CD1c-positive myeloid dendritic cell (primary cell): Measurements from ENCODE around the gene DPF3.
"Not testable (repeated sequence)": the region's sequence is repeated elsewhere in the genome, so short reads cannot be mapped to it uniquely, and the experiment has no call there.

Experiments used
- DNase-seq: peaks from one replicate; pipeline ENCODE4 v3.0.0-alpha.2; 2016; ENCODE audit errors: extremely low spot score

DPF3 gene

DNA sequence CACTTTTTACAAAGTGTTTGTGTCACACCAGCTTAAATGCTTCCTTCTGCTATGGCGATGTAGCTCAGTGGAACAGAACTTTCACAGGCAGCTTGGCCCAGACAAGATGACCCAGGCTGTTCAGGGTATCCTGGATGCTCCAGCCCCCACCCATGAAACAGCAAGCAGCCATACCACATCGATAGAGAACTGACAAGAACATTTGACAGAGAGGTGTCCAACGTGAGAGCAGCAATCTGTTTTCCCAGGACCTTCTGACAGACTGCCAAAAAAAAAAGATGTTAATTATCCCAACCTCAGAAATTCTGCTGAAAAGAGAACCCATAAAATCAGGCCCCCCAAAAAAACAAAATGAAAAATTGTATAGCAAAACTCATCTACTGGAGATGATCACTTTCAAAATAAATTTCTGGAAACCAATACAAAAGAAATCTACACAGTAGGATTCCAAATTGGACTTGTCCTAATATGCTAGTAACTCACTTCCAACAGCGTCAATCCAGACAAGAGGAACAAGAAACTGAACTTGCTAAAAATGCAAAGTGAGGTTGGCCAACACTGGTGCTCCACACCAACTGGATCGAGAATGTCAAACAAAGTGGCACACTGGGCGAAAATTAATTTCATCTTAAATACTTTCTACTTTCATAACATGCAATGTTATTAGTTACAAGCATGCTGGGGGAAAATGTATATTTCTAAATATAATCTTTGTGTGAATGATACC lies 118.8 kb downstream of the DPF3 start:
- no peak for DNase-seq

DNA sequence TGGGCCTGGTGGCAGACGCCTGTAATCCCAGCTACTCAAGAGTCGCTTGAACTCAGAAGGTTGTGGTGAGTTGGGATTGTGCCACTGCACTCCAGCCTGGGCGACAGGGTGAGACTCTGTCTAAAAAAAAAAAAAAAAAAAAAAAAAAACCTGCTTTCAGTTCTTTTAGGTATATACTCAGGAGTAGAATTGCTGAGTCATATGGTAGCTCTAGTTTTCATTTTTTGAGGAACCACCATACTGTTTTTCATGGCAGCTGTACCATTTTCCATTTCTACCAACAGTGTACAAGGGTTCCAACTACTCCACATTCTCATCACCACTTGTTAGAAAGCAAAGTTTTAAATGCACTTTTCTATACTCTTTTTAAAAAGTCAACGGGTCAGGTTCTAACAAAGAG lies 119.8 kb downstream of the DPF3 start:
- DNase-seq = no peak

DNA sequence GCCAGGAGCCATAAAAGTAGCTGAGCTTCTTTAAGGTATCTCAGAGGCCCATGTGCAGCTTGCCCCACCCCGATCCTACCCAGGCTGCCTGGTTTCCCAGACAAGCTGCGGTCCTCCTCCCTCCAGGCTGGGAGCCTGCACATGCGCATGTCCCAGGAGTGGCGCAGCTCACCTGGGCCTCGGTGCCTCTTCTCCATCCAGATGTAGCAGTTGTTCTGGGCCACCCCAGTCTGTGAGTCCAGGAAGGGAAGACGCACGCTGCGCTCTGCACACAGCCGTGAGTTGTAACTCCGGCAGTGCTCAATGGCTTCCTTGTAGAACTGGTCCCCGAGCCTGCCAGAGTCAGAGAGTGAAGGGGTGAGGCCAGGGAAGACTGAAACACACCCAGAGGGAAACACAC lies 122.3 kb downstream of the DPF3 start:
- no peak for DNase-seq

DNA sequence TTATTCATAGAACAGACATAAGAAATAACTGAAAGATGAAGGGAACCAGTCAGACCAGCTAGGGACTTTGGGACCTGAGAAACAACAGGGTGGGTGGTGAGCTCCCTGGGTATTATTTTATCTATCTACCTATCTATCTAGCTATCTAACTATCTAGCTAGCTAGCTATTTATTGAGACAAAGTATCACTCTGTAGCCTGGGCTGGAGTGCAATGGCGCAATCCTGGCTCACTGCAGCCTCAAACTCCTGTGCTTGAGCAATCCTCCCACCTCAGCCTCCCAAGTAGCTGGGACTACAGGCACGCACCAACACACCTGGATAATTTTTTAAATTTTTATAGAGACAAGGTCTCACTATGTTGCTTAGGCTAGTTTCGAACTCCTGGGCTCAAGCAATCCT lies 127.6 kb downstream of the DPF3 start:
- DNase-seq = no peak

DNA sequence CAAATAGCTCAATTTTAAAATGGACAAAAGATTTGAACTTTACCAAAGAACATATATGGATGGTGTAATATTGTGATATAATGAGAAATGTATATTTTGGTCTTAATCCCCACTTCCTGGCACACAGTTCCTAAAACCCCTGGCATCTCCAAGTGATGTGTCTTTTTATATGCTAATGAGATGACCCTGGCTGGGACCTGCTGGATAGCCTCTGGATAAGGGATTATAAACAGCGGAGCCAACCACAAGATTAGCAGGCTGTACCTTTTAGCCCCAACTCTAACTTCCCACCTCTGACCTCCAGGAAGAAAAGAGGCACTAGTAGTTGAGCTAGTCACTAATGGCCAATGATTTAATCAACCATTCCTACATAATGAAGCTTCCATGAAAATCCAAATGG lies 130.0 kb downstream of the DPF3 start:
- no peak for DNase-seq

DNA sequence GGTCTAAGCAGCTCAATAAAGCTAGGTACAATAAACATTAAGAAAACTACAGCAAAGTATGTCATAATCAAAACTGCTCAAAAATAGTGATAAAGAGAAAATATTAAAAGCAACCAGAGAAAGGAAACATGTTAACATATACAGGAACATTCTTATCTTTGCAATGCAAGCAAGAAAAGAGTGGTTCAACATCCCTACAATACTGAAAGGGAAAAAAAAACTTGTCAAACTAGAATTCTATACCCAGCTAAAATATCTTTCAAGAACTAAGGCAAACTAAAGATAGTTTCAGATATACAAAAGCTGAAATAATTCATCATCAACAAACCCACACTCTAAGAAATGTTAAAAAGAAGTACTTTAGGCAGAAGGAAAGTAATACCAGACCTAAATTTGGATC lies 134.2 kb downstream of the DPF3 start:
- DNase-seq = no peak

DNA sequence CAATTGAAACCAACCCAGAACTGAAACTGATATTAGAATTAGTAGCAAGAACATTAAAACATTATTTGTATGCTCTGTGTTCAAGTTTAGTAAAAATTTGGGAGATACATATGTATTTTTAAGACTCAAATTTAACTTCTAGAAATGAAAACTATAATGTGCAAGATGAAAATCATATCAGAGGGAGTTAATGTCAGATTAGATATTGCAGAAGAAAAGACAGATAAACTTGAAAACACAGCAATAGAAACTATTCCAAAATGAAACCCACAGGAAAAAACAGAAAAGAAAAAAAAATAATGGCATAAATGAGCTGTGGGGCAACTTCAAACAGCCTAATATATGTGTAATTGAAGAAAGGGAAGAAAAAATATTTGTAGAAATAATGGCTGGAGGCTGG lies 134.9 kb downstream of the DPF3 start:
- DNase-seq = no peak

DNA sequence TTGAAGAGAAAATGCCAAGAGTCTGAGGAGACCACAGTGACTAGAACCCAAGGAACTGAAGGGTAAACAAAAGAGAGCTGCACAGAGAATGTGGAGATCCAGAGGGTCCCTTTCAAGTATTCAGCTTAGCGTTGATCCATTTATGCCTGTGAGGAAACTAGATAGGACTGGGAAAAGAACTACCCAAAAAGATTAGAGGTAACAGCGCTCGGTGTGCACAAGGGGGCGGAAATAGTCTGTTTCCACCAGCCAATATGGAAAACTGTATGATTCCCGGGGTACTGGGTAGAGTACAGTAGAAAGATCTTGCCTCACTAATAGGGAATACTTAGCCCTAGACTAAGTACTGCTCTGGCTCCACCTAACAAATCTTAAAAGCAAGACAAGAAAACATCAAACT lies 135.5 kb downstream of the DPF3 start:
- no peak for DNase-seq

DNA sequence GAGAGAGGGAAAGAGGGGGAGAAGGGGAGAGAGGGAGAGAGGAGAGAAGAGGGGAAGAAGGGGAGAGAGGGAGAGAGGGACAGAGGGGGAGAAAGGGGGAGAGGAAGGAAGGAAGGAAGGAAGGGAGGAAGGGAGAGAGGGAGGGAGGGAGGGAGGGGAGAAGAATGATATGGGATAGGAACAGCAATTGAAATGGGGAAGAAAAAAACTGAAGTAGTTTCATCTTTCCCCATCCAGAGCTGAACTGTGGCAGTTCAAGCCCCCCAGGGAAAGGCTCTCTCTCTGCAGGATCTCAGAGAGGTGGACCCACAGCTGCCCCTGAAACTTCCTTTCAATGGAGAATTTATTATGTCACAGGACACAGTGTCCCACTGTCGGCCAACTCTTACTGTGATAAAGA lies 136.9 kb downstream of the DPF3 start:
- no peak for DNase-seq

DNA sequence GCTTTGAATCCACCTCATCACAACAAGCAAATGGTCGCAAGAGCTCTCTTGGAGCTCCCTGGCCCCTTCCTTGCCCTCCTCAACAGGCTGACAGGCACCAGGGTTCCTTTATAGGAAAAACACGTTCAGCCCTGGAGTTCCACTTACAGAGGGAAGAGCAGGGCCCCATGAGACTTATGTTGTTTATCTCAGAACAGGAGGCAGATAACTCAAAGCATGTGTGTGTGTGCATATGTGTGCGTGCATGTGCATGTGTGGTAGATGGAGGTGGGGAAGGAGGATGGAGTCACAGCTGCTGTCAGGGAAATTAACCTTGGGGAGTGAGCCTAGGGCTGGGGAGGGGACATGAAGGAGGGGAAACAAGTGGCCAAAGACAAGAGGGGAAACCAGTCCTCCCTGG lies 138.1 kb downstream of the DPF3 start:
- DNase-seq = no peak

DNA sequence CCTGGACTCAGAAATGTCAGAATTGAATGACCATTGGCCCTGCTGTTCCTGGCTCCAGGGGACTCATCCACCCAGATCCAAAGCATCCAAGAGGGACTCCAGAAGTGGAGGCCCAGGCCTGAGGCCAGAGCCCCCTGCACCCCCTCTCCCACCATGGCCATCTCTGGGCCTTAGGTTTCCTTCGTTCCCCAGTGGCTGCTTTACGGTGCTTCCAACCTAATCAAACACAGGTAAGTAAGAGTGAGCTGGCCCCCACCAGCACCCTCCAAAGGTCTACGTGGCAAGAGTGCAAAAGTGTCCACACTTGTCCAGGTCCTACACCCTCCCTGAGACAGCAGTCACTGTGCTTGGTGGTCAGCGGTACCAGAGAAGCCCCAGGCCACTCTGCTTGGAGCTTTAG lies 139.0 kb downstream of the DPF3 start:
- no peak for DNase-seq

DNA sequence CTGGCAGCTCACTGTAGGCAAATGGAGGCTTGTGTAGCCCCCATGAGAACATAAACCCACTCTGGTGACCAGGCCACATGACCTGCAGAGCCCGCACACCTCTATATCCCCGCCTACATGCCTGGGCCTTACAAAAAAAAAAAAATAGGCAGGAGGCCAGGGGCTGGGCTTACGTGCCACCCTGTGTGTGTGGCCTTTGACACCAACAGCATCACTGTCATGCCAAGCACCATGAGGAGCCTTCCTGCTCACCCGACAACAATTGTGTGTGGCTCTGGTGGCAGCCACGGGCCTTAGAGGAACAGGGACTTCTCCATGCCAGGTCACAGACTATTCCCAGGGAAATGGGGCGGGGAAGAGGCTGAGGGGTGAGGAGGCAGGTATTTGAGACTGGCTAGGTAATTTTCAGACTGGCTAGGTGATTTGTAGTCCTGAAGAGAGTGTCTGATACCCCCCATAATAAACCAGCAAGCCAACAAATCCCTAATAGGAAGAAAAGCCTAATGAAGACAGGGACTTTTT lies 140.0 kb downstream of the DPF3 start:
- DNase-seq = no peak

DNA sequence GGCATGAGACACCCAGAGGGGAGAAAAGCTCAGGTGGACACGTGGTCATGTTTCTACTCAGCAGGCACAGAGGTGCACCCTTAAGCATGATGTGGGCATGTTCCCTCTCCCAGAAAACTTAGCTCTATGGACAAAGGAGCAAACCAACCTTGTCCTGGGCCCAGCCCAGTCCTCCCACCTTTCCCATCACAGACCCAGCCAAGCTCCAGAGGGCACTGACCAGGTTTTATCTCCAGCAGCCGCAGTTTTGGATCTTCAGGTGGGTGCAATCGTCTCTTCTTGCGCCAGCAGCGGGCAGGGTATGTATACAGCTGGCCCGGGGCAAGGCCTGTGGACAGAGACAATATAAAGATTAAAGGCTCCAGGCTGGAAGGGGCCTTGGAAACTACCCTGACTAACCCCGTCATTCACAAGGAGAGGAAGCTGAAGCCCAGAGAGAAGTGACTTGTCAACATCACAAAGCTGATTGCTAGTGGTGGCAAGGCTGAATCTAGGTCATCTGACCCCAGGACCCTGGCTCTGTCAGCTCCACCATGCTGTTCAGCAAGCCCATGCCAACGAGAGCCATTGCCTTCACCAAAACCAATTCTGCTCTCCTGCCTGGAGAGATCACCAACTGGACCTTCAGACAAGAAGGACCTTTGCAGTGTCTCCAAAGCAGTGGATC lies 140.7 kb downstream of the DPF3 start:
- DNase-seq = no peak

DNA sequence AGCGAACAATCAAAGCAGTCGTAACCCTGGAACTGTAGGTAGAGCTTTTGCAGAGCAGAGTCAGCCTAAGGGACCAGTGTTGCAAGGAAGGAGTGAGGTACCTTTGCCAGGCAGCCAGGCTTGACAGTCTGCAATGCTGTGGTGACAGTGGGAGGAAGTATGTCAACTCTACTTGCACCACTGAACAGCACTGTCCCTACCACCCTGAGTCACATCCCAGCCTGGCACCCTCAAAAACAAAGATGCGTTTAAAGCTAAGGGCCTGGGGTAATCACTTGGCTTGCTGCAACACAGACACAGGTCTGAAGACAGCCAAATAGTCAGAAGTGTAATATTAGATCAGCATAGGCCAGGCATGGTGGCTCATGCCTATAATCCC lies 141.9 kb downstream of the DPF3 start:
- DNase-seq = no peak

DNA sequence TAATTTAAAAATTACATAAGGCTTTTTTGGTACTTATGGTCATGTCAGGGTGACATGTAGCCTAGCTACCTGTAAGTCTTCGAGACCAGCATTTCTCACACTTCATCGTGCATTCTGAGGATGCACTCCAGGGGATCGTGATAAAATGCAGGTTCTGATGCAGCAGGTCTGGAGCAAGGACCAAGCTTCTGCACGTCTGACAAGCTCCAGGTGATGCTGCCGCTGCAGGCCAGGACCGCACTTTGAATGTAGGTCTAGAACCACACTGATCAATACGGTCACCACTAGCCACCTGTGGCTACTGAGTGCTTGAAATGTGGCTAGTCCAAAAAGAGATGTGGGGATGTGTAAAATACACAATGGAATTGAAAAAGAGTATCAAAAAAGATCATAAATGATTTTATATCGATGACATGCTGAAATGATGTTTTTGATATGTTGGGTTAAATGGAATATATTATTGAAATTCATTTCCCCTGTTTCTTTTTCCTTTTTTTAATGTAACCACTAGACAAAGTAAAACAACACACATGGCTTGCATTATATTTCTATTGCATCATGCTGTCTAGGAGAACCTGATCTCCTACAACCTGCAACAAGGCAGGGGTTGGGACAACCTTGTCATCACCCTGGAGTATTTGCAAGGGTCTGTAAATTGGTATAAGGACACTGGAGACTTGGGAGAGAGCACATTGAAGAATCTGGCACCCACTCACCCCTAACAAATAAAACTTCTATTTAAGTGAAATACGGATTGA lies 142.4 kb downstream of the DPF3 start:
- no peak for DNase-seq

DNA sequence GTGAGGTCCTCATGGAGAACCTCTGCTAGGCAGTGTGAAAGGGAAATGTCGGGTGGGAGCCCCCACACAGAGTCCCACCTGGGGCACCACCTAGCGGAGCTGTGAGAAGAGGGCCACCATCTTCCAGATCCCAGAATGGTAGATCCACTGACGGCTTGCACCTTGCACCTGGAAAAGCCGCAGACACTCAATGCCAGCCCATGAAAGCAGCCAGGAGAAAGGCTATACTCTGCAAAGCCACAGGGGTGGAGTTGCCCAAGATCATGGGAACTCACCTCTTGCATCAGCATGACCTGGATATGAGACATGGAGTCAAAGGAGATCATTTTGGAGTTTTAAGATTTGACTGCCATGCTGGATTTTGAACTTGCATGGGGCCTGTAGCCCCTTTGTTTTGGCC lies 145.0 kb downstream of the DPF3 start:
- not testable (repeated sequence) for DNase-seq

DNA sequence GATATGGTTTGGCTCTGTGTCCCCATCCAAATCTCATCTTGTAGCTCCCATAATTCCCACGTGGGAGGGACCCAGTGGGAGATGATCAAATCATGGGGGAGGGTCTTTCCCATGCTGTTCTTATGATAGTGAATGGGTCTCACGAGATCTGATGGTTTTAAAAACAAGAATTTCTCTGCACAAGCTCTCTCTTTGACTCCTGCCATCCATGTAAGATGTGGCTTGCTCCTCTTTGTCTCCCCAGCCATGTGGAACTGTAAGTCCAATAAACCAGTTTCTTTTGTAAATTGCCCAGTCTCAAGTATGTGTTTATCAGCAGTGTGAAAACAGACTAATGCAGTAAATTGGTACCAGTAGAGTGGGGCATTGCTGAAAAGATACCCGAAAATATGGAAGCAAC lies 146.2 kb downstream of the DPF3 start:
- DNase-seq = no peak

DNA sequence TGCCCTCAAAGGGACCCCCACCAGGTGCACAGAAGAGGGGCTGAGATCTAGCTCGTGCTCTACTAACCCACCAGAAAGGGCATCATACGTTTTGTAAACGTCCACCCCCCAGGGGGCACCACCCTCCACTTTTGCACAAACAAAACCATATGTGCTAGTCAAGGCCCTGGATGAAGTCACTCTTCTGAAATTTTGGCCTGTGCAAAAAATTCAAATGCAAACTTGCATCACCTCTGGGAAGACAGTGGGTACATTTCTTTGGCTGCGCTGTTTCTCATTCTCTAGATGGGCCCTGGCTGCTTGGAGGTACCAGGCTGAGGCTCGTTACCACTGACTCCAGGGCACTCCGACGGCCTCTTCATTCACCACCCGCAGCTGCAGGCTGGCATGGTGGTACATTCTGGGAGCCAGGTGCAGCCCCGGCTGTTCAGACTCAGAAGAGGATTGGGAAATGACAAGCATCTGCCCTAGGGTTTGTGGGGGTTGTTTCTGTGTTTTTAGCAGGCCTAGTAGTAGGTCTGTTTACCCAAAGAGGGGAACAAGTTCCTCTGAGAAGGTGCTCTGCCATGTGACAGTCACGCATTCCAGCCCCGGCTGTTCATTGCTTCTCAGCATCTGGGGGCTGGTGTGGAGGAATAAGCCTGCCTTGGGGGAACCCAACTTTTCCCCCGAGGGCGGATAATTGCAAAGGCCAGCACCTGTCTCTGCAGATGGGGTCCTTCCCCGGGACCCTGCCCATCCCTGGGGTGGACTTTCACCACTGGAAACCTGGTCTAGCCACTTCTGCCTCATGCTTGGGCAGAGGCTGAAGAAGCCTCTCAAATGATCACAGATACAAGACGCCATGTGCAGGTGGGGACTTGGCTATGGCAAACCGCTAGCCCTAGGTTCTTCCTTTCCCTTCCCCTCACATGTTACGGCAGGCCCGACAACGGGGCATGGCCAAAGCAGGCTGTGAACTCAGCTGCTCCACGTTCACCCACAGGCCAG lies 147.6 kb downstream of the DPF3 start:
- no peak for DNase-seq

DNA sequence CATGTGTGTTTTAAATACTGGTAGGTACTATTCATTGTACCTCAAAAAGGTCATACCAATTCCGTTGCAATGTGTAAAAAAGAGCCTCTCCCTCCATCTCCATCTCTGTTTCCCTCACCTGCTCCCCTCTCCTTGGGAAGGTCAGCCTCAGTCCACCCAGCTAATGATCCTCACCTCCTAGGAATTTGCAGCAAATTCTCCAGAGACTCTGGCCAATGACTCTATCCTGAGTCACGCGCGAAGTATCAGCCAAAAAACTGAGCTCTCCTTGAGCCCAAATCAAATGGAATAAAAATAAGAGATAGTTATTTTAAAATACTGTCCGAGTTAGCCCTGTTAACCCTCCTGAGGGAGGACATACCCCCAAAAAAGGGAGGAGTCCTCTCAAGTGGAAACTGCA lies 148.4 kb downstream of the DPF3 start:
- no peak for DNase-seq

DNA sequence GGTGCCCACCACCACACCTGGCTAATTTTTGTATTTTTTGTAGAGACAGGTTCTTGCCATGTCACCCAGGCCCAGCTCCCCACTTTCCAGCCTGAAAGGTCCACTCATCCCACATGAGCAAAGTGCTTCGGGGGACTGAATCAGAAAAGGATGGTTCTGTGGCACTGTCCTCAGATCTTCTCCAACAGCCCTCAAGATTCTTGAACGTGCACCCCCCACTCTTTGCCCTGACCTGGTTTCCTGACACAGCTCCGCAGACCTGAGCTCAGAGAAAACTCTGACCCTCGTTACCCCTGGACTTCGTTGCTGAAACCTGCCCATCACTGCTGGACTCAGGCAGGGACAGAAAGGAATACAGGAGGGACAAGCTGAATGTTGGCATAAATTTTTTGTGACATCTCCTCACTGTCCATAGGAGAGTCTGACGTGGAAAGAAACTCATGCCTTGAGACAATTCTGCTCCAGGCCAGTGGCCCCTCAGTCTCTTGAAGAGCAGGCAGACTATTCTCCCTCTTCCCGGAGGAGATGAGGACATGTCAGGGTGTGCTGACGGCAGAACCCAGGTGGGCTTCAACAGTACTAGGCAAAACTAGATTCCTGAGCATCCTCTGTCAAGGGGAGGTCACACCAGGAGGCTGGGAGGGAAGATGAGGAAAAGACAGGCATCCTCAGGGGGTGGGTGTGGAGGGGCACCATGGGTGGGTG lies 149.3 kb downstream of the DPF3 start:
- DNase-seq = no peak

DNA sequence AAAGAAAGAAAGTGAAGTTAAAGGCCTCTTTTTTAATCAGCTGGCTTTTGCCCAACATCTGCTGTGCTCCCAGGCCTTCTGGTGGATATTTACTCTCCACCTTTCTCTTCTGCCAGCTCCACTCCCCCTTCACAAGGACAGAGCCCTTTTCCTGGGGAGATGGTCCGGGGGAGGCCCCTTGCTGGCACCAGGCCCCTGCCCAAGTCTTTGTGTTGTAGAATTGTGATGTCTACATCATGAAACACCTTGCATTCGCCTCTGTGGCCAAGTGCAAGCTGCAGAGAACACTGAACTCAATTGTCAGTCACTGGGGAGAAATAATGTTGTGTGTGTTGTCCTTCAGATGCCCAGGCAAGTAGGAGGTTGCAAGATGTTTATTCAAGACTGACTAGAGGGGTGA lies 150.3 kb downstream of the DPF3 start:
- no peak for DNase-seq
